Measurements from ENCODE around the gene KCNE2.

- TF ChIP-seq CTCF (IDR thresholded peaks at IDR 0.05; ENCODE audit: poor library complexity), result no peak
- TF ChIP-seq EZH2 (IDR thresholded peaks at IDR 0.05; ENCODE audit: borderline replicate concordance), result no peak
- no peak for TF ChIP-seq EZH2phosphoT487 (IDR thresholded peaks at IDR 0.05; ENCODE audit: low read depth, severe bottlenecking, unreplicated experiment)
These were observed 5.9 kb downstream of the KCNE2 start for GRCh38 chr21:34369741-34370140.
